Measurements from ENCODE around the gene SIGLEC8. TPM values are rescaled to one million over a fixed set of nuclear protein-coding genes. Genes with fewer than 3 reads are reported as not detected.

The SIGLEC8 gene
- total and polyA plus RNA-seq, 9 of the 15 experiments (the other 6 are each of a cell fraction or from before 2014, with no cell fraction given) = 0.04 to 0.65 (median 0.39) TPM

- H3K79me2 ChIP-seq (ENCODE audit: control insufficient read depth, insufficient read depth, low read length) = no peaks in the 10 kb centered on the region
- intact Hi-C loops (cut with micrococcal nuclease) = no loop called here
- 0 out of 2 replicates have a peak within 1 kb of the TSS, but pooled peaks have one; percentile 2 for H2AFZ ChIP-seq (ENCODE audit: low read depth, low read length)
- peaks cover 9 to 36% of the 10 kb centered on the region in 2 experiments for H3K4me1 ChIP-seq (replicated peaks in 1 of 2; ENCODE audit: control insufficient read depth in 2 of 2, insufficient read depth in 2 of 2, low read length in 2 of 2)
- H3K9ac ChIP-seq (ENCODE audit: insufficient read depth in 1 of 2, low read depth in 2 of 2, low read length in 2 of 2) = peak within 1 kb of the TSS in 1 of 2 experiments; percentile 67; a peak in 2 of 4 replicates
- peak within 1 kb of the TSS; percentile 3; the same call in 1 of the 2 replicates for H3K4me2 ChIP-seq (ENCODE audit: insufficient read depth, low read length)
- H3K36me3 ChIP-seq (ENCODE audit: control insufficient read depth, insufficient read depth, low read length) = no peaks in the 10 kb centered on the region
- FAIRE-seq = peak; percentile 15
- no peaks in the 10 kb centered on the region for H3K9me3 ChIP-seq (replicated peaks; ENCODE audit: control insufficient read depth, insufficient read depth, low read depth, low read length)
- H3K9me1 ChIP-seq (ENCODE audit: control insufficient read depth, insufficient read depth, low read length) = no peaks in the 10 kb centered on the region
- no peak within 1 kb of the TSS for H3K4me3 ChIP-seq
- no peaks in the 10 kb centered on the region for H4K20me1 ChIP-seq (replicated peaks; ENCODE audit: control insufficient read depth, insufficient read depth, low read length)
- POLR2A ChIA-PET = interaction anchor here (1.3 kb wide), 1 partner anchor 10 kb away, joined by 4 read pairs; no protein-coding TSS in a partner anchor
- H3K27me3 ChIP-seq (ENCODE audit: control insufficient read depth in 2 of 2, insufficient read depth in 2 of 2, low read length in 2 of 2) = no peaks in the 10 kb centered on the region
- 32% methylated on average over 19 of the region's 21 CpGs for WGBS (ENCODE audit: insufficient coverage, low coverage, missing lambda C conversion rate)
- in situ Hi-C loops (cut with MboI) = no loop called here
- H3K27ac ChIP-seq (ENCODE audit: extremely low read depth, low read depth, low read length) = no peak within 1 kb of the TSS
- DNase-seq (ENCODE audit: extremely low read depth in 1 of 4, low spot score in 3 of 4) = peak in 2 of 4 experiments; percentile 15 to 48
- peak; percentile 26 for ATAC-seq
- BruUV-seq (replicated peaks) = no TSS peak
- CTCF ChIA-PET (ENCODE audit: low intra/inter-chr PET ratio) = interaction anchor here (0.6 kb wide), 1 partner anchor 240 kb away, joined by 3 read pairs; no protein-coding TSS in a partner anchor
- TF ChIP-seq JUND (IDR thresholded peaks at IDR 0.05; ENCODE audit: borderline replicate concordance, low read depth, low read length) (peak; percentile 70; the same call in 1 of the 2 replicates), JUND (tag; IDR thresholded peaks at IDR 0.05; ENCODE audit: borderline replicate concordance, low read depth, low read length) (peak; percentile 49; the same call in 1 of the 3 replicates), ZFX (CRISPR knock-in tag; IDR thresholded peaks at IDR 0.05) (0 out of 2 replicates have a peak, but pooled peaks have one; percentile 32), MEIS2 (IDR thresholded peaks at IDR 0.05; ENCODE audit: partially characterized antibody) (no peak), PHF8 (IDR thresholded peaks at IDR 0.05; ENCODE audit: borderline replicate concordance, low read length) (no peak), KDM2B (CRISPR knock-in tag; IDR thresholded peaks at IDR 0.05) (no peak), ZNF23 (CRISPR knock-in tag; IDR thresholded peaks at IDR 0.05) (no peak), ZZZ3 (IDR thresholded peaks at IDR 0.05) (no peak), NR2C2 (CRISPR knock-in tag; IDR thresholded peaks at IDR 0.05) (peak; percentile 33; the same call in 1 of the 2 replicates), NR2C2 (tag; IDR thresholded peaks at IDR 0.05) (no peak), RHOXF2B (CRISPR knock-in tag; conservative IDR thresholded peaks at IDR 0.05) (no peak), CREB3 (tag; conservative IDR thresholded peaks at IDR 0.05; ENCODE audit: low read depth) (no peak), ATF3 (IDR thresholded peaks at IDR 0.05) (peak; percentile 47; the same call in 1 of the 2 replicates), ATF3 (CRISPR knock-in tag; conservative IDR thresholded peaks at IDR 0.05) (no peak), UBTF (IDR thresholded peaks at IDR 0.05; ENCODE audit: borderline replicate concordance in 1 of 2, low read depth in 2 of 2, low read length in 2 of 2) (peak in 1 of 2 experiments; percentile 74; a peak in 1 of 4 replicates), E2F5 (CRISPR knock-in tag; IDR thresholded peaks at IDR 0.05) (0 out of 2 replicates have a peak, but pooled peaks have one; percentile 21)
These were observed 41.0 kb downstream of the SIGLEC8 start, which contains the start of gene SIGLEC10 for GRCh38 chr19:51417107-51417809. Gene SIGLEC10, minus strand, starts transcription at chr19:51417642. Its CDS starts 61 bp downstream, at chr19:51417581.

Measured in K562 (cell line).